ENCODE results near the gene LHX5. TPM values are rescaled to one million over a fixed set of nuclear protein-coding genes. Genes with fewer than 3 reads are reported as not detected.

The LHX5 gene
- total RNA-seq, 2 donors from 2014 or later: not detected

DNA sequence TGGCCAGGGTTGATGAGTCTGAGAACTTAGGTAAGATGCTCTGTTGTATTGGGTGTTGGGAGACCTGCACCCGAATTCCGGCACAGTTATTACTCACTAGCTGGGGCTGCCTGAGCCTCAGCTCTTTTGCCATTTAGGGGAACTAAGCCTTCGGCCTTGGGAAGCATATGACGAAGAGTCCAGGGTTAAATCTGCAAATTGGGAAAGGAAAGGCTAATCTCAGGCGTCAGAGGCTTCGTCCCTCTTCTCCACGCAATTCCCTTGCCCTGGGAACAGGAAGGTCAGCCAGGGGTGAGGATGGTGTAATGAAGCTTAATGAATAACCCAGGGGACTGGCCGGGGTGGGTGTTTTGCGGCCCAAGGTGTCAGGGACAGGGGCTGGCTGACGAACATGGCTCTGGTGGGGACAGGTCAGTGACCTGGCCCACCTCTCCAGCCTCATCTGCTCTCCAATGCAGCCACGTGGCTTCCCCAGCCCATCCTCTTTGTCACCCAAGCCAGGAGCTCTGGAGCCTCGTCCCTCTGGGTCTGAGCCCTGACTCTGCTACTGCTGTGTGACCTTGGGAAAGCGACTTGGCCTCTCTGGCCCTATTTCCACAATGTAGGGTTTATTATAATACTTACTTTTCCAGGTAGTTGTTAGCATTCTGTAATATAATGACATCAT, 53.3 kb downstream of the LHX5 start:
- Histone ChIP-seq H3K9me3 (no peaks in the 10 kb centered on the region), H3K27me3 (no peaks in the 10 kb centered on the region), H3K36me3 (no peaks in the 10 kb centered on the region), H3K4me1 (peaks cover 0 to 16% of the 10 kb centered on the region in 2 donors), H3K27ac (no peak overlapping the region), H3K4me3 (no peak overlapping the region)
- no peak for TF ChIP-seq CTCF (IDR thresholded peaks at IDR 0.05)
- DNase-seq (ENCODE audit: low spot score): peak; percentile 79

- TF ChIP-seq CTCF (IDR thresholded peaks at IDR 0.05): no peak
- no peaks in the 10 kb centered on the region for H3K36me3 ChIP-seq
- DNase-seq (ENCODE audit: low spot score): no peak
- no peak overlapping the region for H3K4me3 ChIP-seq
- no peaks in the 10 kb centered on the region for H3K27me3 ChIP-seq
- H3K9me3 ChIP-seq: no peaks in the 10 kb centered on the region
- no peaks in the 10 kb centered on the region for H3K4me1 ChIP-seq
- no peak overlapping the region for H3K27ac ChIP-seq
Observed at GRCh38 chr12:113416091-113416754, 55.4 kb downstream of the LHX5 start.

DNA sequence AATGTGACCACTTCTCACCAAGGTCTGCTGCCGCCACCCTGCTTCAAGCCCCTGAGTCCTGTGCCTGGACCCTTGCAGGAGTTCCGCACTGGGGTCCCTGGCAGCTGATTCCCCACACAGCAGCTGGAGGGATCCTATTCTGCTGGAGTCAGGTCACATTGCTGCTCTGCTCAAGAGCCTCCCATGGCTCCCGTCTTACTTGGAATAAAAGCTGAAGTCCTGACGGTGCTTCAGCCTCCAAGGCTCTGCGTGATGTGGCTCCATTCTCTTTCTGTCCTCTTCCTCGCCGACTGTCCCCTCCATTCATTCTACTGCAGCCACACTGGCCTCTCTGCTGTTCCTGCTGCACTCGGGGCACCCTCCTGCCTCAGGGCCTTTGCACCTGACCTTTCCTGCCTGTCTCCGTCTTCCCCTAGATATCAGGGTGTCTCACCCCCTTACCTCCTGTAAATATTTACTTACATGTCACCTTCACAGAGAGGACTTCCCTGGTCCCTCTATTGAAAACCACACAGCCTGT, 57.1 kb downstream of the LHX5 start:
- H3K9me3 ChIP-seq: no peaks in the 10 kb centered on the region
- no peaks in the 10 kb centered on the region for H3K4me1 ChIP-seq
- no peak for DNase-seq (ENCODE audit: low spot score)
- H3K36me3 ChIP-seq: no peaks in the 10 kb centered on the region
- TF ChIP-seq CTCF (IDR thresholded peaks at IDR 0.05): no peak
- no peak overlapping the region for H3K27ac ChIP-seq
- H3K4me3 ChIP-seq: no peak overlapping the region
- no peaks in the 10 kb centered on the region for H3K27me3 ChIP-seq

- H3K27ac ChIP-seq: no peak overlapping the region
- no peak for TF ChIP-seq CTCF (IDR thresholded peaks at IDR 0.05)
- DNase-seq (ENCODE audit: low spot score): peak; percentile 67
- no peak overlapping the region for H3K4me3 ChIP-seq
- H3K9me3 ChIP-seq: no peaks in the 10 kb centered on the region
- no peaks in the 10 kb centered on the region for H3K27me3 ChIP-seq
- H3K36me3 ChIP-seq: no peaks in the 10 kb centered on the region
- H3K4me1 ChIP-seq: no peaks in the 10 kb centered on the region
Observed at GRCh38 chr12:113413488-113413939, 58.2 kb downstream of the LHX5 start.

Other genes with a start within 250 kb of the LHX5 start
- 10 to 100 TPM; 17.1 to 18.8 TPM for gene SLC8B1, start 136.8 kb downstream of the LHX5 start, total RNA-seq
- 10 to 100 TPM; 38.2 to 43.0 TPM for gene PLBD2, start 113.3 kb downstream of the LHX5 start, total RNA-seq
- 1 to 10 TPM in 1 of 2 donors, not detected in 1; 1.3 TPM for gene SDS, start 68.0 kb downstream of the LHX5 start, total RNA-seq
- 1 to 10 TPM; 2.8 to 5.5 TPM for gene SDSL, start 49.5 kb downstream of the LHX5 start, total RNA-seq

Measured in right atrium auricular region (tissue), 2 donors.